AG09319 (cell line): Measurements from ENCODE around the gene KRIT1.
"Not testable (repeated sequence)": the region's sequence is repeated elsewhere in the genome, so short reads cannot be mapped to it uniquely, and the experiment has no call there.

ENCODE experiments used
- DNase-seq: peaks from one replicate; pipeline ENCODE4 v3.0.0-alpha.2; 2010; ENCODE audit warnings: low read depth; ENCODE audit errors: extremely low read depth
- TF ChIP-seq, protein P1 (sequence below): IDR thresholded peaks from 2 replicates; pipeline ENCODE4 v1.5.1; 2011; ENCODE audit warnings: low read depth, mild to moderate bottlenecking, inconsistent platforms, low read length, moderate library complexity

KRIT1 gene

DNA sequence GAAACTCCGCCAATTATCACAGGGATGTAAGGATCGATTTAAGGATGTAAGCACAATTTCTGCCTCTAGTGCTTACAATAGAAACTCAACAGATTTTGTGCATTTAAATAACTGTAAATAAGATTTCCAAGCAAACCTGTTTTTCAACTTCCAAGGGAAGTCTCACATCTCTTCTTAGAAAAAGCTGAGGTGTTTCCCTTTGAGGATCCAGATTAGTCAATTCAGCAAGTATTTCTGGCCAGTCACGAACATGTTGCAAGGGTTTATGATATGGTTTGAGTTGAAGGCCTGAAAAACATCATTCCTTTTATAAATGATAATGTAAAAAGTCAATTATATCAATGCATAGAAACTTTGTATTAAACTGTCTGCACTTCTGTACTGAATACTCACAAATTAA lies 23.9 kb downstream of the KRIT1 start:
- TF ChIP-seq, protein P1, sequence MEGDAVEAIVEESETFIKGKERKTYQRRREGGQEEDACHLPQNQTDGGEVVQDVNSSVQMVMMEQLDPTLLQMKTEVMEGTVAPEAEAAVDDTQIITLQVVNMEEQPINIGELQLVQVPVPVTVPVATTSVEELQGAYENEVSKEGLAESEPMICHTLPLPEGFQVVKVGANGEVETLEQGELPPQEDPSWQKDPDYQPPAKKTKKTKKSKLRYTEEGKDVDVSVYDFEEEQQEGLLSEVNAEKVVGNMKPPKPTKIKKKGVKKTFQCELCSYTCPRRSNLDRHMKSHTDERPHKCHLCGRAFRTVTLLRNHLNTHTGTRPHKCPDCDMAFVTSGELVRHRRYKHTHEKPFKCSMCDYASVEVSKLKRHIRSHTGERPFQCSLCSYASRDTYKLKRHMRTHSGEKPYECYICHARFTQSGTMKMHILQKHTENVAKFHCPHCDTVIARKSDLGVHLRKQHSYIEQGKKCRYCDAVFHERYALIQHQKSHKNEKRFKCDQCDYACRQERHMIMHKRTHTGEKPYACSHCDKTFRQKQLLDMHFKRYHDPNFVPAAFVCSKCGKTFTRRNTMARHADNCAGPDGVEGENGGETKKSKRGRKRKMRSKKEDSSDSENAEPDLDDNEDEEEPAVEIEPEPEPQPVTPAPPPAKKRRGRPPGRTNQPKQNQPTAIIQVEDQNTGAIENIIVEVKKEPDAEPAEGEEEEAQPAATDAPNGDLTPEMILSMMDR = no peak

DNA sequence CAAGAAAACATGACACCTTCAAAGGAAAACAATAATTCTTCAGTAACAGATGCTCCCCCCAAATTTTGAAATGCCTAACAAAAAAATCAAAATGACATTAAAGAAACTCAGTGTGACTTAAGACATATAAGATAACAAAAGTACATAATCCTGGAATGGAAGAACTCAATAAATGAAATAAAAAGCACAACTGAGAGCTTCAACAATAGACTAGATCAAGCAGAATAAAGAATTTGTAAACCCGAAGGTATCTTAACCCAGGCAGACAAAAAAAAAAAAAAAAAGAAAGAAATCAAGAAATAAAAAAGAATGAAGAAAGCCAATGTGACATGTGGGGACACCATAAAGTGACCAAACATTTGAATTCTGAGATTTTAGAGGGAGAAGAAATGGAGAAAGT lies 39.0 kb downstream of the KRIT1 start:
- TF ChIP-seq, protein P1 = no peak
- DNase-seq = no peak

More for the DNA sequence above, 23.9 kb downstream of the KRIT1 start:
- DNase-seq = no peak

DNA sequence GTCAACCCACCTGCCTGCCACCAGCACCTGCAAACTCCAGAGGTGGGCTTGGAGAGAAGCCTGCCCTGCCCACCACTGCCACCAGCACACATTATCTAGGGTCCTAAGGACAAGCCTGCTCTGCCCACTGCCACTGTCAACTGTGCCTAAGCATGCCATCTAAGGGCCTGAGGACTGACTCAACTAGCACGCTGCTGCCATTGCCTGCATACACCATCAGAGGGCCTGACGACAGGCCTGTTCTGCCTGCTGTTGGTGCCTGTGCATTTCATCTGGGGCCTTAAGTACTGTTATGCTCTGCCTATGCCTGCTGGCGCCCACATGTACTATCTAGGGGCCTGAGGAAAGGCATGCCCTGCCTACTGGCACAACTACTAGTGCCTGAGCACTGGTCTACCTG lies 39.7 kb downstream of the KRIT1 start:
- DNase-seq = no peak
- TF ChIP-seq, protein P1 = no peak

DNA sequence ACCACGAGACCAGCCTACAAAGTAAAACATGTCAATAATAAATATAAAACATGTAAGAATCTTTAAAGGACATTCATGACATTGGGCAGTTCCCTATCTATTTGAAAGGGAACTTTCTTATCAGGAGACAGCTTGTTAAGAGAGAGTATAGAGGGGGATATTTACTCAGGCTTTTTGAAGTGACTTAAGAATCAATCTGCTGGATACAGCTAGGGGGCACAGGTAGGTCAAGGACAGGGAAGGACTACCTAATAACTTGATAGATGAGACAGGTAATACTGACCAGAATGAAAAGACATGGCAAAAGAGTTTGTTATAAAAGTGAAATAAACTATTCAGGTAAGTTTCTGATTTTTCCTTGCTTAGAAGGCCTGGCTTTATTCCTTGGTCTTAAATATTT lies 44.9 kb downstream of the KRIT1 start:
- no peak for DNase-seq

DNA sequence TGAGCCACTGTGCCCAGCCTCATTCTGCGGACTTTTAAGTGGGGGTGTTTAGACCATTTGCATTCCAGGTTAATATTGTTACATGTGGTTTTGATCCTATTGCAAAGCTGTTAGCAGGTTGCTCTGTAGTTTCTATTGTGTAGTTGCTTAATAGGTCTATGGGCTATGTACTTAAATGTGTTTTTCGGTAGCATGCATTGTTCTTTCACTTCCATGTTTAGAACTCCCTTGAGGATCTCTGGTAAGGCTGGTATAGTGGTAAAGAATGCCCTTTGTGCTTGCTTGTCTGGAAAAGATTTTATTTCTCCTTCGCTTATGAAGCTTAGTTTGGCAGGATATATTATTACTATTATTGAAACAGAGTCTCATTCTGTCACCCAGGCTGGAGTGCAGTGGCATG lies 53.4 kb downstream of the KRIT1 start:
- TF ChIP-seq, protein P1 = no peak
- no peak for DNase-seq

More for the DNA sequence above, 44.9 kb downstream of the KRIT1 start:
- TF ChIP-seq, protein P1 = no peak

DNA sequence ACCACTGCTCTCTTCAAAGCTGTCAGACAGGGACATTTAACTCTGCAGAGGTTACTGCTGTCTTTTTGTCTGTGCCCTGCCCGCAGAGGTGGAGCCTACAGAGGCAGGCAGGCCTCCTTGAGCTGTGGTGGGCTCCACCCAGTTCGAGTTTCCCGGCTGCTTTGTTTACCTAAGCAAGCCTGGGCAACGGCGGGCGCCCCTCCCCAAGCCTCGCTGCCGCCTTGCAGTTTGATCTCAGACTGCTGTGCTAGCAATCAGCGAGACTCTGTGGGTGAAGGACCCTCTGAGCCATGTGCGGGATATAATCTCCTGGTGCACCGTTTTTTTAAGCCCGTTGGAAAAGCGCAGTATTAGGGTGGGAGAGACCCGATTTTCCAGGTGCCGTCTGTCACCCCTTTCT lies 56.5 kb downstream of the KRIT1 start:
- DNase-seq = not testable (repeated sequence)

DNA sequence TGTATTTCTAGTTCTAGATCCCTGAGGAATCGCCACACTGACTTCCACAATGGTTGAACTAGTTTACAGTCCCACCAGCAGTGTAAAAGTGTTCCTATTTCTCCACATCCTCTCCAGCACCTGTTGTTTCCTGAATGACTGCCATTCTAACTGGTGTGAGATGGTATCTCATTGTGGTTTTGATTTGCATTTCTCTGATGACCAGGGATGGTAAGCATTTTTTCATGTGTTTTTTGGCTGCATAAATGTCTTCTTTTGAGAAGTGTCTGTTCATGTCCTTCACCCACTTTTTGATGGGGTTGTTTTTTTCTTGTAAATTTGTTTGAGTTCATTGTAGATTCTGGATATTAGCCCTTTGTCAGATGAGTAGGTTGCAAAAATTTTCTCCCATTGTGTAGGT lies 61.4 kb downstream of the KRIT1 start:
- not testable (repeated sequence) for DNase-seq

DNA sequence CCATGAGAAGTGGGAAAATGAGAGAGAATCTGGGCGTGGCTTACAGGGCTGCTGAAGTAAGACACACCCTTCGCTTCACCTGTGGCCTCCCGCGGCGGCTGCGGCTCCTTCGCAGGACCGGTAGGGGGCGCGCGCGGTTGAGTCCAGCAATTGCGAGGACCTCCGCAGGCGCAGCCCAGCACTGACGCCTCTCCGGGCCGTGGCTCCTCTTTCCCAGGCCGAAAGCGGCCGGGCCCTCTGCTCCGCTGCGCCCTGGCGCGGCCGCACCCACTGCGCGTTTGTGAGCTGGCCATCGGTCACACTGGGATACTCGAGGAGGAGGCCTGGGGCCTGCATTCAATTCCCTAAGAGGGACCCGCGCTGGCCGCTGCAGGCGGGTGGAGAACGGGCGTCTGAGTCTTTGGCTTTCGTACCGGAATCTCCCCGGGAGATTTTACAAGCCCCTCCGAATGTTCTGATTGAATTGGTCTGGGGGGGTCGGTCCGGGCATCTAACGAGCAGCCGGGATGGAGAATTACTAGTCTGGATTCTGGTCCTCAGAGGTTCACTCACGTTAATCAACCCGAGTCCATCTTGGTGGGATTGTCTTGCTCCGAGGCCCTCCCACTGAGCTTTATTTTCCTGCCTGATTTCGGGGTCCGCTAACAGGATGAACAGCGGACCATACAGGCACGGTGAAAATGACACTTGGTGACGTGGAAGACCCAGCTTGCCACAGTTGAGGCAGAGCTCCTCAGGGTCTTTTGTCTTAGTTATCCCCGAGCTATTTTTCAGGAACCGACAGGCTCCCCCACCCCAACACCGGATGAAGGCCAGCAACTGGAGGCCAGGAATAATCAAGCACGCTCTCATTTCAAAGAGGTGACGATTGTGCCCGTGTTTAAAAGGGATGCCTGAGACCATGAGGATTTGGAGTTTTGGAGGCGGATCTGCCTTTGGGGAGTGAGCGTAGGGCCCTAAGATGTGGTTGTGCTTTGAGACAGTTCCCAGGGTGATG lies 66.5 kb downstream of the KRIT1 start, which contains the start of gene LRRD1:
Gene LRRD1 (minus strand): TSS at position 215 of the 997 bp plus-strand sequence. CDS start 13,940 bp downstream, outside the sequence.
- DNase-seq = peak; percentile 56
- TF ChIP-seq, protein P1 = peak; percentile 93
